ENCODE measurements around the gene DPH1.

DPH1 gene

DNA sequence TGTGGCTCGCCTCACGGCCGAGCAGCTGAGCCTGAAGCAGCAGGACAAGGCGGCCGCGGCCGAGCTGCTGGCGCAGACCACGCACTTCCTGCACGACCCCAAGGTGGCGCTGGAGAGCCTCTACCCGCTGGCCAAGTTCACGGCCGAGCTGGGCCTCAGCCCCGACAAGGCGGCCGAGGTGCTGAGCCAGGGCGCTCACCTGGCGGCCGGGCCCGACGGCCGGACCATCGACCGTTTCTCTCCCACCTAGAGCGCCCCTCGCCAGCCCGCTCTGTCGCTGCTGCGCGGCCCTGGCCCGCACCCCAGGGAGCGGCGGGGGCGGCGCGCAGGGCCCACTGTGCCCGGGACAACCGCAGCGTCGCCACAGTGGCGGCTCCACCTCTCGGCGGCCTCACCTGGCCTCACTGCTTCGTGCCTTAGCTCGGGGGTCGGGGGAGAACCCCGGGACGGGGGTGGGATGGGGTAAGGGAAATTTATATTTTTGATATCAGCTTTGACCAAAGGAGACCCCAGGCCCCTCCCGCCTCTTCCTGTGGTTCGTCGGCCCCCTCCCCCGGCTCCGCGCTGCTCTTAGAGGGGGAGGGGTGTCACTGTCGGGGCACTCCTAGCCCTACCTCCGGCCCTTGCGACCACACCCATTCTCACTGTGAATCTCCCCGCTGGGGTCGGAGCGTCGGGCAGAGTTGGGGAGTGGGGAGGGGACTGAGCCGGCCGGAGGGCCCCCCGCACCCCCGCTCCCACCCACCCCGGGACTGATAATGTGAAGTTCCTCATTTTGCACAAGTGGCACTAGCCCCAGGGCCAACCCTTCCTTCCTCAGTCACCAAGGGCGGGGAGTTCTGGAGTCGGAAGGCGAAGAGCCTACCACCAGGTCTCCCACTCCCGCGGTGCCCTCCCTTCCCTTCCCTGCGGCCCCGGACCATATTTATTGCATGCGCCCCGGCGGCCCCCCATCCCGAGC is 28.9 kb downstream of the DPH1 start:
- CTCF ChIA-PET, result interaction anchor here (0.6 to 3.2 kb wide), 9 partner anchors 8 to 485 kb away, joined by 3 to 24 read pairs (median 3); no protein-coding TSS in a partner anchor
- no peaks in the 10 kb centered on the region for H3K9me3 ChIP-seq (ENCODE audit: control insufficient read depth, insufficient read depth, low read depth, low read length)
- peaks cover 0 to 13% of the 10 kb centered on the region in 2 experiments; a peak in 1 of 3 replicates for H3K36me3 ChIP-seq (ENCODE audit: control insufficient read depth in 2 of 2, insufficient read depth in 1 of 2, low read length in 2 of 2)
- no peak overlapping the region for H3K27ac ChIP-seq (ENCODE audit: extremely low read depth, low read depth, low read length)
- no peak for TF ChIP-seq RBAK (tag by site-specific recombination; IDR thresholded peaks at IDR 0.05)
- TF ChIP-seq ZNF624 (tag by site-specific recombination; IDR thresholded peaks at IDR 0.05), result no peak
- TF ChIP-seq ZBTB7A (tag by site-specific recombination; IDR thresholded peaks at IDR 0.05; ENCODE audit: low read depth), result no peak
- TF ChIP-seq ZNF266 (tag by site-specific recombination; IDR thresholded peaks at IDR 0.05; ENCODE audit: low read depth), result no peak
- TF ChIP-seq, protein P1, sequence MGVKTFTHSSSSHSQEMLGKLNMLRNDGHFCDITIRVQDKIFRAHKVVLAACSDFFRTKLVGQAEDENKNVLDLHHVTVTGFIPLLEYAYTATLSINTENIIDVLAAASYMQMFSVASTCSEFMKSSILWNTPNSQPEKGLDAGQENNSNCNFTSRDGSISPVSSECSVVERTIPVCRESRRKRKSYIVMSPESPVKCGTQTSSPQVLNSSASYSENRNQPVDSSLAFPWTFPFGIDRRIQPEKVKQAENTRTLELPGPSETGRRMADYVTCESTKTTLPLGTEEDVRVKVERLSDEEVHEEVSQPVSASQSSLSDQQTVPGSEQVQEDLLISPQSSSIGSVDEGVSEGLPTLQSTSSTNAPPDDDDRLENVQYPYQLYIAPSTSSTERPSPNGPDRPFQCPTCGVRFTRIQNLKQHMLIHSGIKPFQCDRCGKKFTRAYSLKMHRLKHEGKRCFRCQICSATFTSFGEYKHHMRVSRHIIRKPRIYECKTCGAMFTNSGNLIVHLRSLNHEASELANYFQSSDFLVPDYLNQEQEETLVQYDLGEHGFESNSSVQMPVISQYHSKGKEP (tag by site-specific recombination; IDR thresholded peaks at IDR 0.05), result no peak
- no peak for TF ChIP-seq ZNF426 (tag by site-specific recombination; IDR thresholded peaks at IDR 0.05)
- TF ChIP-seq ZNF792 (tag by site-specific recombination; IDR thresholded peaks at IDR 0.05), result no peak
- TF ChIP-seq GLIS1 (tag by site-specific recombination; IDR thresholded peaks at IDR 0.05), result no peak
- TF ChIP-seq, protein P2, sequence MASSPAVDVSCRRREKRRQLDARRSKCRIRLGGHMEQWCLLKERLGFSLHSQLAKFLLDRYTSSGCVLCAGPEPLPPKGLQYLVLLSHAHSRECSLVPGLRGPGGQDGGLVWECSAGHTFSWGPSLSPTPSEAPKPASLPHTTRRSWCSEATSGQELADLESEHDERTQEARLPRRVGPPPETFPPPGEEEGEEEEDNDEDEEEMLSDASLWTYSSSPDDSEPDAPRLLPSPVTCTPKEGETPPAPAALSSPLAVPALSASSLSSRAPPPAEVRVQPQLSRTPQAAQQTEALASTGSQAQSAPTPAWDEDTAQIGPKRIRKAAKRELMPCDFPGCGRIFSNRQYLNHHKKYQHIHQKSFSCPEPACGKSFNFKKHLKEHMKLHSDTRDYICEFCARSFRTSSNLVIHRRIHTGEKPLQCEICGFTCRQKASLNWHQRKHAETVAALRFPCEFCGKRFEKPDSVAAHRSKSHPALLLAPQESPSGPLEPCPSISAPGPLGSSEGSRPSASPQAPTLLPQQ (tag by site-specific recombination; IDR thresholded peaks at IDR 0.05), result no peak
- TF ChIP-seq BCL11B (tag by site-specific recombination; IDR thresholded peaks at IDR 0.05; ENCODE audit: low read depth), result no peak
- TF ChIP-seq ZNF791 (tag by site-specific recombination; IDR thresholded peaks at IDR 0.05), result no peak
- no peak for TF ChIP-seq PRDM1 (tag by site-specific recombination; IDR thresholded peaks at IDR 0.05)
- no peak for TF ChIP-seq ZNF837 (tag by site-specific recombination; IDR thresholded peaks at IDR 0.05)
- TF ChIP-seq ZNF560 (tag by site-specific recombination; IDR thresholded peaks at IDR 0.05; ENCODE audit: borderline replicate concordance), result no peak
- no peak for TF ChIP-seq ZNF514 (tag by site-specific recombination; IDR thresholded peaks at IDR 0.05)
- TF ChIP-seq SCRT2 (tag by site-specific recombination; IDR thresholded peaks at IDR 0.05), result no peak
- TF ChIP-seq, protein P3, sequence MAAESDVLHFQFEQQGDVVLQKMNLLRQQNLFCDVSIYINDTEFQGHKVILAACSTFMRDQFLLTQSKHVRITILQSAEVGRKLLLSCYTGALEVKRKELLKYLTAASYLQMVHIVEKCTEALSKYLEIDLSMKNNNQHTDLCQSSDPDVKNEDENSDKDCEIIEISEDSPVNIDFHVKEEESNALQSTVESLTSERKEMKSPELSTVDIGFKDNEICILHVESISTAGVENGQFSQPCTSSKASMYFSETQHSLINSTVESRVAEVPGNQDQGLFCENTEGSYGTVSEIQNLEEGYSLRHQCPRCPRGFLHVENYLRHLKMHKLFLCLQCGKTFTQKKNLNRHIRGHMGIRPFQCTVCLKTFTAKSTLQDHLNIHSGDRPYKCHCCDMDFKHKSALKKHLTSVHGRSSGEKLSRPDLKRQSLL (tag by site-specific recombination; IDR thresholded peaks at IDR 0.05), result no peak
- POLR2A ChIA-PET, result no interaction called here
- no peak overlapping the region for H3K4me3 ChIP-seq (ENCODE audit: low read depth, low read length)
- H3K4me1 ChIP-seq (ENCODE audit: control insufficient read depth, insufficient read depth, low read length), result peaks cover 5% of the 10 kb centered on the region; the same call in 1 of the 2 replicates

DNA sequence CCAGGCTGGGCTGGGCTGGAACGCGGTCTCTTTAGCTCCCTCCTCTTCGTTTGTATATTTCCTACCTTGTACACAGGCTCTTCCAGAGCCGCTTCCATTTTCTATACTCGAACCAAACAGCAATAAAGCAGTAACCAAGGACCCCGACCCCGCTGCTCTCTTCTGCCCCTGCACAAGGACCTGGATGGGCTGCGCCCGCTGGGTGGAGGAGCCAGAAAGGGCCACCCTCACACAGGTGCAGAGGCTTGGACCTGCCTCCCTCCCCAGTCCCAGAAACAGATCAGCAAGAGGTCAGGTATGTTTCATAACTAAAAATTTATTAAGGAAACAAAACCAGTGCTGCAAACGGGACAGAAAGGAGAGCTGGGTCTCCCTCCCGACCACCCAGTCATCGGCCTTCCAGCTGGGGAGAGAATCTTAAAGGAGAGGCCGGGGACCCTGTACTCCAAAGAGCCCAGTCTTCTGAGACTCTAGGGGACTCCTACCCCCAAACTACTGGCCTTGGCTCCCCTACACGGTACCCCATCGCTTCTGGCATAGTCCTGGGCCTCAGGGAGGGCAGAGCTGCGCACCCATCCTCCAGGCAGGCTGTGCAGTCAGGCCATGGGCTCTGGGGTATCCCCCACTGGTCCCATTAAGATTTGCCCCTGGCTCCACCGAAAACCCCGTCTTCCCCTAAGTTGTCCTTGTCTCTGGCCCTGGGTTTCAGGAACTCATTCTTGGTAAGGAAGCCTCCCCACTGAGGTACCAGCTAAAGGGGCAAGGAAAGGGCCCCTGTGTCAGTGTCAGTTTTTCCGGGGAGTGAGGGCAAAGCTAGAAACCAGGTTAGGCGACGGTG is 29.8 kb downstream of the DPH1 start:
- H3K4me1 ChIP-seq (ENCODE audit: control insufficient read depth, insufficient read depth, low read length), result no peaks in the 10 kb centered on the region
- POLR2A ChIA-PET, result interaction anchor here (0.6 kb wide), 1 partner anchor 90 kb away, joined by 3 read pairs; no protein-coding TSS in a partner anchor
- CTCF ChIA-PET, result interaction anchor here (0.9 to 3.2 kb wide), 4 partner anchors 15 to 294 kb away, joined by 3 to 24 read pairs (median 4); no protein-coding TSS in a partner anchor
- H3K4me3 ChIP-seq (ENCODE audit: low read depth, low read length), result no peak overlapping the region
- H3K36me3 ChIP-seq (ENCODE audit: control insufficient read depth in 2 of 2, insufficient read depth in 1 of 2, low read length in 2 of 2), result peaks cover 0 to 22% of the 10 kb centered on the region in 2 experiments; a peak in 1 of 3 replicates
- no peak overlapping the region for H3K27ac ChIP-seq (ENCODE audit: extremely low read depth, low read depth, low read length)
- H3K9me3 ChIP-seq (ENCODE audit: control insufficient read depth, insufficient read depth, low read depth, low read length), result no peaks in the 10 kb centered on the region
- TF ChIP-seq ZFP3 (tag by site-specific recombination; IDR thresholded peaks at IDR 0.05; ENCODE audit: low read depth) (no peak), ZNF629 (tag by site-specific recombination; IDR thresholded peaks at IDR 0.05) (no peak), ZNF670 (tag by site-specific recombination; IDR thresholded peaks at IDR 0.05; ENCODE audit: low read depth) (no peak), ZNF548 (tag by site-specific recombination; IDR thresholded peaks at IDR 0.05) (no peak), ZNF335 (tag by site-specific recombination; conservative IDR thresholded peaks at IDR 0.05) (no peak)
- TF ChIP-seq, protein P4, sequence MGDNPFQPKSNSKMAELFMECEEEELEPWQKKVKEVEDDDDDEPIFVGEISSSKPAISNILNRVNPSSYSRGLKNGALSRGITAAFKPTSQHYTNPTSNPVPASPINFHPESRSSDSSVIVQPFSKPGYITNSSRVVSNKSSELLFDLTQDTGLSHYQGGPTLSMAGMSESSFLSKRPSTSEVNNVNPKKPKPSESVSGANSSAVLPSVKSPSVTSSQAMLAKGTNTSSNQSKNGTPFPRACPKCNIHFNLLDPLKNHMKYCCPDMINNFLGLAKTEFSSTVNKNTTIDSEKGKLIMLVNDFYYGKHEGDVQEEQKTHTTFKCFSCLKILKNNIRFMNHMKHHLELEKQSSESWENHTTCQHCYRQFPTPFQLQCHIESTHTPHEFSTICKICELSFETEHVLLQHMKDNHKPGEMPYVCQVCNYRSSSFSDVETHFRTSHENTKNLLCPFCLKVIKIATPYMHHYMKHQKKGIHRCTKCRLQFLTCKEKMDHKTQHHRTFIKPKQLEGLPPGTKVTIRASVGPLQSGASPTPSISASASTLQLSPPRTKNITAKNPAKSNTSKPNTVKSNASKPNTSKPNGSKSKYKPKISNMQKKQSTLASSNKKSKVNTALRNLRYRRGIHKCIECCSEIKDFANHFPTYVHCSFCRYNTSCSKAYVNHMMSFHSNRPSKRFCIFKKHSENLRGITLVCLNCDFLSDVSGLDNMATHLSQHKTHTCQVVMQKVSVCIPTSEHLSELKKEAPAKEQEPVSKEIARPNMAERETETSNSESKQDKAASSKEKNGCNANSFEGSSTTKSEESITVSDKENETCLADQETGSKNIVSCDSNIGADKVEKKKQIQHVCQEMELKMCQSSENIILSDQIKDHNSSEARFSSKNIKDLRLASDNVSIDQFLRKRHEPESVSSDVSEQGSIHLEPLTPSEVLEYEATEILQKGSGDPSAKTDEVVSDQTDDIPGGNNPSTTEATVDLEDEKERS (tag by site-specific recombination; IDR thresholded peaks at IDR 0.05), result no peak
- TF ChIP-seq, protein P5, sequence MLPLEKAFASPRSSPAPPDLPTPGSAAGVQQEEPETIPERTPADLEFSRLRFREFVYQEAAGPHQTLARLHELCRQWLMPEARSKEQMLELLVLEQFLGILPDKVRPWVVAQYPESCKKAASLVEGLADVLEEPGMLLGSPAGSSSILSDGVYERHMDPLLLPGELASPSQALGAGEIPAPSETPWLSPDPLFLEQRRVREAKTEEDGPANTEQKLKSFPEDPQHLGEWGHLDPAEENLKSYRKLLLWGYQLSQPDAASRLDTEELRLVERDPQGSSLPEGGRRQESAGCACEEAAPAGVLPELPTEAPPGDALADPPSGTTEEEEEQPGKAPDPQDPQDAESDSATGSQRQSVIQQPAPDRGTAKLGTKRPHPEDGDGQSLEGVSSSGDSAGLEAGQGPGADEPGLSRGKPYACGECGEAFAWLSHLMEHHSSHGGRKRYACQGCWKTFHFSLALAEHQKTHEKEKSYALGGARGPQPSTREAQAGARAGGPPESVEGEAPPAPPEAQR (tag by site-specific recombination; IDR thresholded peaks at IDR 0.05), result no peak

Measured in HEK293 (cell line).